ENCODE measurements around the gene GRM4.

GRM4 gene

GRCh38 chr6:34179106-34179720 is 33.3 kb upstream of the GRM4 start:
- TF ChIP-seq CTCF (IDR thresholded peaks at IDR 0.05; ENCODE audit: insufficient read depth, missing control alignments) = no peak
- FAIRE-seq (no peak), DNase-seq (ENCODE audit: insufficient read length, low spot score) (no peak)

GRCh38 chr6:34178357-34179105 is 32.6 kb upstream of the GRM4 start:
- no peak for FAIRE-seq
- no peak for TF ChIP-seq CTCF (IDR thresholded peaks at IDR 0.05; ENCODE audit: insufficient read depth, missing control alignments)
- DNase-seq (ENCODE audit: insufficient read length, low spot score) = no peak

- FAIRE-seq (no peak), DNase-seq (ENCODE audit: insufficient read length, low spot score) (no peak)
- TF ChIP-seq CTCF (IDR thresholded peaks at IDR 0.05; ENCODE audit: insufficient read depth, missing control alignments) = no peak
Measured at GRCh38 chr6:34177181-34177591, 31.3 kb upstream of the GRM4 start.

- no peak for TF ChIP-seq CTCF (IDR thresholded peaks at IDR 0.05; ENCODE audit: insufficient read depth, missing control alignments)
- FAIRE-seq (no peak), DNase-seq (ENCODE audit: insufficient read length, low spot score) (no peak)
Measured at GRCh38 chr6:34176261-34177031, 30.6 kb upstream of the GRM4 start.

- no peak for TF ChIP-seq CTCF (IDR thresholded peaks at IDR 0.05; ENCODE audit: insufficient read depth, missing control alignments)
- FAIRE-seq (no peak), DNase-seq (ENCODE audit: insufficient read length, low spot score) (no peak)
Measured at GRCh38 chr6:34174846-34175399, 29.0 kb upstream of the GRM4 start.

- DNase-seq (ENCODE audit: insufficient read length, low spot score) = no peak
- no peak for FAIRE-seq
- no peak for TF ChIP-seq CTCF (IDR thresholded peaks at IDR 0.05; ENCODE audit: insufficient read depth, missing control alignments)
Measured at GRCh38 chr6:34172961-34173775, 27.3 kb upstream of the GRM4 start.

Data from D721Med (cell line).